Fibroblast of skin of left quadriceps (primary cell): Measurements from ENCODE around the gene DSTN.

Source experiments
- DNase-seq, 2 experiments: peaks; one replicate each; pipeline ENCODE4 v3.0.0-alpha.2; 2013; ENCODE audit warnings: low read depth in 2 of 2

DSTN gene

GRCh38 chr20:17624070-17624469 lies 54.2 kb downstream of the DSTN start:
- no peak for DNase-seq

GRCh38 chr20:17624551-17625245 lies 54.8 kb downstream of the DSTN start:
- no peak for DNase-seq

DNA sequence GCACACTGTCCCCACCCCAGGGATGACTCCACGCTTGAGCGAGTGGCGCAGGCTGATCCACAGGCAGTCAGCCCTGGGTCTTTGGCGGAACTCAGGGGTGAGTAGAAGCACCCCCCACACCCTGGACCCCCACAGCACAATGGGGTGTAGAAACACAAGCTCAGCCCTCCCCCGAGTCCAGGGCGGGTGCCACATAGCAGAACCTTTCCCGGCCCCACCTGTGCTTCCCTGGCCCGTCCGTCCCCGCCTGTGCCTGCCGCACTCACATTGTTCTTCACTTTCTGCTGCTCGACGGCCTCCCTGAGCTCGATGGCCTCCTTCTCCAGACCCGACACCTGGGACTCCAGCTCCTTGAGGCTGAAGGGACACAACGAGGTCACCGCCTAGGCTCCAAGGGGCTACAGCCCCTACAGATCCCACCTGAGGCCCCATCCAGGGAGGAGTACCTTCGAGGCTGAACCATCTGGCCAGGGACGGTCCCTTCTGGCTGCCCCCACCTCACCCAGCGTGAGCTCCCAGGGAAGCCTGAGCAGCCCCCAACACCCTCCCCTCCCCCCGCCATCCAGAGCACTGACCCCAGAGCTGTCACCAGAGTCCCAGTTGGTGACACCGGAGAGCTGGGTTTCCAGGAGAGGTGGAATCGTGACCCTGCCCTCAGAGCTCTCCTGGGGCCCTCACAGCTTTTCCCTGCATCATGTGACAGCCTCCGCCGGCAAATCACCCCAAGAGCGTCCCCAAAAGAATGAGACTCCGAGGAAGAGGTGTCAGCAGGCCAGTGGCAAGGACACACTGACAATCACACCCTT lies 55.6 kb downstream of the DSTN start:
- DNase-seq = no peak

DNA sequence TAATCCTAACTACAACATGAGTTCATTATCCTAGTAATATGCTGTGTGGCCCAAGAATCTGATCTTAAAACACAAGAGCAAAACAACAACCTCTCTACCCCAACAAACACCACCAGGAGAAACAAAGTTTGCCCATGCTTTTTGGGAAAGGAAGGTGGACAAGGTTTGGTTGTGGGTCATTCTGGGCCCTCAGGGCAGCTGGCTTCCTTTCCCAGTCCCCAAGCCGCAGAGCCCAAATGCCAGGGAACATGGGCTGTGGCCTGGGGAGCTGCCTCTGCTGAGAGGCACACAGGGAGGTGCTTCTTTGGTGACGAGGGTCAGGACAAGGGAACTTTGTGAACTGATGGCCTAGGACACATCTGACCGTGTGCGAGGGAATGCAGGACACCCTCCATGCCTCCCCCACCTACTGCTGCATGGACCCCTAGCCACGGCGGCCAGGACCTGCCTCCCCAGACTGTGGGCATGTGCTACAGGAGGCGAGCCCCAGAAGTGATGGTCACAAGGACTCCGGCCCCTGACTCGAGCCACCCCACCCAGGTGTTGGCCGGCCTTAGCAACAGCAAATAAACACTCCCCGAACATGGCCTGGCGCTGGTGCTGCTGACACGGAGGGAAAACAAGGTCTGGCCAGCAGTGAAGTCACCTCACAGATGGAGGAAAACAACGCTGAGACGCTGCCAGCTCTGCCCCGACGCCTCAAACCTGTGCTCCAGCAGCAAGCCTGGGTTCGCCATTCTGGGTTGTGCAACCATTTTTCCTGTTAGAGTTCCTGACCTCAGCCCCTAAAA lies 56.5 kb downstream of the DSTN start:
- DNase-seq = no peak

DNA sequence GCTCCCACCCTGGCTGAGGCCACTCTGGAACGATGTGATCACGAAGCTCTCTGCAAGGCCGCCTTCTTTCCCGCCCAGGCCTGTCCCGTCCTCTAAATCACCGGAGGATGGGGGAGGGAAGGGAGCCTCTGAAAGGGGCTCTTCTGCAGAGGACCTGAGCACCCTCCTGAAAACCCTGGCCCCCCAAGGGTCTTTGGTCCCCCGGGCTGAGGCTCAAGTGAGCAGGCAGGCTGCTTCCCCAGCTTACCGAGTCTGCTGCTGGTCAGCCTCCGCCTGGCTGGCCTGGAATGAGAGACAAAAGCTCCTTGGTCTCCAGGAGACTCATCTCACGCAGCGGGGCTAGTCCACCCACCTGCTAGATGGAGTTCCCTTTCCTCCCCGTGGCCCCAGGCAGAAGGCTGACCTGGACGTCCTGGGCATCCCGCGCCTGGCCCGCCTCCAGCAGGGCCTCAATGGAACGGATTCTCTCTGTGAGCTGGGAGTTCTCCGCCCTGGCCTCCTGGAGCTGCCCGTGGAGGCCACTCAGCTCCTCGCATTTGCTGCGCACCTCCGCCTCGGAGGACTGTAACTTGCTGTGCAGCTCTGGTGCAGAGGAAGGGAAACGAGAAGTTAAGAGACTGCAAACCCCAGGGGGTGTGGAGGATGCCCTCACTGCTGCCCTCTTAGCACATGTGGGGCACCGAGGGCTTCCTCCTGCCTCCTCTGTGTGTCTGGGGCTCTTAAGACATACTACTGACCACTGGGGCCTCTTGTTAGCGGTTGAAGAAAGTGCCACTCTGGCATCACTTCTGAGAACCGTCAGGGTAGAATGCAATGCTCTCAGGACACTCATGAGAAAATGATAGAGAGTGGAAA lies 57.5 kb downstream of the DSTN start:
- no peak for DNase-seq

GRCh38 chr20:17628101-17628841 lies 58.4 kb downstream of the DSTN start:
- no peak for DNase-seq

- no peak for DNase-seq
These were observed 59.1 kb downstream of the DSTN start for GRCh38 chr20:17629025-17629424.

GRCh38 chr20:17629678-17630089 lies 59.8 kb downstream of the DSTN start:
- DNase-seq = no peak

DNA sequence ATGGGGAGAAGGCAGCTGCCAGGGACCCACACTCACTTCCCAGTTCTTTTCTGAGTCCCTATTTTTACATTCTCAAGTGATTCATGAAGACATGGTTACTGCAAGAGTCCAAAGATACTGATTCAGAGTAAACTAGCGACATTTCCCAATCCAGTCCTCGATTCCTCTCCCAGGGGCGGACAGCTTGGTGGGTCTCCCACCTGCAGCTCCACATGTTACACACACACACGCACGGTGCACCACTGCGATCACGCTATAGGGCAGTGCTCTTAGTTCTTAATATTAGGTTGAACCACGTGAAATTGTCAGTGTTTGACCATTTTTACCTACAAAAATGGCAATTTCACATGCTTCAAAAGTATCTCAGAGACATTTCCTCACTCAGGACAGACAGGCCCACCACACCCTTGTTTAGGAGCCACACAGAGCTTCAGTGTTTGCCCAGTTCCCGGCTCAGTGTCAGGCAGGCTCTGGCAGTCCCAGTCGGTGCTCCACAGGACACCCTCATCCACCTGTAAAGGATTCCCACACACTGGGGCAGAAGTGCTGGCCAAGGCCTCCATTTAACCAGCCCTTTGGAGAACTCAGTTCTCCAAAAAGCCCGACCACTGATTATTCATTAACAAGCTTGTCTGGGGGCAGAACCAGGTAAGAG lies 60.4 kb downstream of the DSTN start:
- DNase-seq = no peak

GRCh38 chr20:17630806-17631195 lies 60.9 kb downstream of the DSTN start:
- no peak for DNase-seq

- no peak for DNase-seq
These were observed 61.9 kb downstream of the DSTN start for GRCh38 chr20:17631576-17632319.

- no peak for DNase-seq
These were observed 63.5 kb downstream of the DSTN start for GRCh38 chr20:17633221-17633849.

DNA sequence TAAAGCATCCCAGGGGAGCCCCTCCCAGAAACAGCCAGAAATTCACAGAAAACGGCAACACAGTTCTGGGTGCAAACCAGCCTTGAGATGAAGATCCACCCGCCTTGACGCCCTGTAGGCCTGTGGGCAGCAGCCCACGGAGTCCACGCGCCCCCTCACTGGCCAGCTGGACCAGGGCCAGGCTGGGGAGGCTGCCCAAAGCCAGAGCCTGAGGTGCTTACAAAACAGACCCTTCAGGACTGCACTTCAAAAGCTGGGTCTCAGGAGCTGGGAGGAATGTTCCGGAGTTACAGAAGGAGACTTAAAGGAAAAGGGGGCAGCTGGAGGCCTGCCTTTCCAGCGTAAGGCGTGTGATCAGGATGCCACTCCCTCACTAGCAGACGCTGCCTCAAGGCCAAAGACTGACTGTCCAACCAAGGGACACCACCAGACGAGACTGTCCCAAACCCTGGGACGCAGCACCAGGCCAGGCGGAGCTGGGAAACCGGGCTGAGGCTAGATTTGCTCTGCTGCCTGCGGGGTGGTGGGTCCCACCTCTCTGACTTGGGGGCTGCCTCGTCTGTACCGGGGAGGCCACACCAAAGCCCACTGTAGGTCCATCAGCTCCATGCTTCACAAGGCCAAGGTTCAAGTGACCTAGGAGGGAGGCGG lies 64.1 kb downstream of the DSTN start:
- no peak for DNase-seq

DNA sequence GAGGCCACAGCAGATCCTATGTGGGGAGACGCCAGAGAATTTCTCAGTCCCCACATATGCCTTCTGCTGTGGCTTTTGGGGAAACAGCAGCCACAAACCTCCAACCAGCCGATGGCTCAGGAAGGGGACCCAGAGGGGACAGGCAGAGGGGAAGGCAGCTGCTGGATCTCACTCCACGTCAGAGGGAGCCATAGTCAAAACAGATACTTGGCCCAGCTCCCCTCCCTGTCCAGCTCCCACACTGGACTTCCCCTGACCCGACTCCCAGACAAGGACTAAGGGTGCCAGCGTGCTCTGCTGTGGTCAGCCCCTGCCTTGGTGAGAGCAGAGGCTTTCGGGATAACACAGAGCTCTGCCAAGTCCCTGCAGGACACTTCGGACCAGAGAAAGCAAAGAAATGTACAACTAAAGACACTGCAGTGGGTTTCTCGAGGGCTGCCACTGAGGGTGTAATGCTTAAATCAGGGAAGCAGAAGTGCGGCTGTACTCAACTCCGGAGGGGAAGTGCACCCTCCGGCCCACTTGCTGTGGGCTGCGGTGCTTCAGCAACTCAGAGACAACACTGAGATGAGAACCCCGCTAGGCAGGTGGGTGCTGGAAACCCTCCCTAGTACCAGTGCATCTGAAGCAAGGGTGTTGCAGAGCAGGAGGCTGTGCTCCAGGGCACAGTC lies 64.9 kb downstream of the DSTN start:
- no peak for DNase-seq

DNA sequence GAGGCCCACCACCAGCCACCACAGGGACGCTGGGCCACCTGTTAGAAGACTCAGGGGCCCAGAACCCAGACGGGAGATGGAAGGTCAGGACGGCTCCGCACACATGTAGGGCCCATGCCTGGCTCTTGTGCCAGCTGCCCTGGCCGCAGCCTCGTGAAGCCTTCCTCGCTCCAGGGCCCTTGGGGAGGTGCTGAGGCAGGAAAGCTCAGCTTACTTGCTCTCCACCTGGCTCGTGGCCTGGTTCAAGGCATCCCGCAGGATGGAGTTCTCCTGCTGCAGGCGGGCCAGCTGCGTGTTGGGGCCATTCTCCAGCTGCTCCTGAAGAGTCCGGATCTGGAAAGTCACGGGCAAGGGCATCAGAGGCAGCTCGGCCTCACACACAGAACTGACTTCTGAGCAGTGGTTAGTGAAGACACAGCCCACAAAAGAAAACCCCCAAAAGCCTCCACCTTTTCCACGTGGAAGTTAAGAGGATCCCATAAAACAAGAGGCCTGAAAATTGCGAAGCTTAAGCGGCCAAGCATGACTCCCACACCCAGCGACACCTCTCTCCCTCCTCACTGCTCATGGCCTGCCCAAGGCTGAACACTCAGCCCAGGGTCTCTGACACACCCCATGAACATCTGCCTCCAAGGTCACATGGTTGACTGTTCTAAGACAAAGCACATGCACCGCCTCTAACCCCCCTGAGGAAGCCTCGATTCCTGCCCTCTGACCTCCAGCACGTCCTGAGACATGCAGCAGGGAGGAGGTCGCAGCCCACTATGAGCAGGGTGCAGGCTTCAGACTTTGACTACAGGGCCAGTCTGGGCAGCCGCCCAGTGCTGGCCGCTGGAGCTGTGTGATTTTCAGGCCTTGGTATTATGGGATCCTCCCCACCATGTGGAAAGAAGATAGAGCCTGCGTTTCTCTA lies 65.7 kb downstream of the DSTN start:
- no peak for DNase-seq

DNA sequence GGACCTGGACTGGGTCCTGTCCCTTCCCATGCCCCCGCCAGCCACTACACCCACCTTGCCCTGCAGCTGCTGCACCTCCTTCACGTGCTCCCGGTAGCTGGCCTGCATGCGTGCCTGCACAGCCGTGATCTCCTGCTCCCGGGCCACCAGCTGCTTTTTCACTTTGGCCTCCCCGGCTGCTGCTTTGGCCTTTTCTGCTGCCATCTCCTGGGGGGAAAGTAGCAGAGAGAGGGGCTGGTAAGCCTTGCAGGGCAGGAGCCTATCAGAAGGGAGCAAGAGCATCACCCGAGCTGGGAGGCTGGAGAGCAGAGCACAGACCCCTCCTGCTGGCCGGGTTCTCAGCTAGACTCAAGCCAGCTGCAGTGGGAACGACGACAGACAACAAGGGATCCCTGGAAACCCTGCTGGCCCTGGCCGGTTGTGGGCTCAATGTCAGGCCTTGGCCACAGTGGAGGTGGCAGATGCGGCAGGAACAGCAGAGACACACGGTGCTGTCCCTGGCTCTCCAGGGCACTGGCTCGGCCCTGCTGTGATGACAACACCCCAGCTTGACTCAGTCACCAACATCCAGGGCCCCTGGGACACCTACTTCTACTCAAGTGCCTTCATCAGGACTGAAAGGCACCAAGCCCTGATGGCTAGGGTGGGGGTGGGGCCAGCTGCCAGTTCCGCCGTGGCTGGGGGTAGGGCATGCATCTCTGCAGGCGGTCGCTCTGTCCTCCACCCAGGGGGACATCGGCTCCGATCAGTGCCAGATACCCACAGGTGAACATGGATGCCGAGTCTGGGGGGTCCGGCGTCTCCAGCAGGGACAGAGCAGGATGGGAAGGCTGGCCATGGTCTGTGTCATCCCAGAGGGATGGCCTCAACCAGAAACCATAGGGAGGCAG lies 66.9 kb downstream of the DSTN start:
- DNase-seq = no peak
